OCI-LY7 (cell line): ENCODE data around the gene TMEM33. TPM values are rescaled to one million over a fixed set of nuclear protein-coding genes. Genes with fewer than 3 reads are reported as not detected.

Experiments used
- BruUV-seq: library from RNA; stranded (reverse); fragments of 400-500 nt; replicated peaks from 2 replicates; lab custom pipeline; 2021; lab: Mats Ljungman, UMichigan
- CTCF ChIA-PET: fragments of 300-600 bp; sonication (Branson Sonifier 250); formaldehyde crosslinking; loops from one replicate; lab custom pipeline; 2022; ENCODE audit warnings: antibody characterized with exemption; ENCODE audit not compliant: unreplicated experiment; lab: Charles Lee
- POLR2A ChIA-PET: fragments of 300-600 bp; sonication (Branson Sonifier 250); formaldehyde crosslinking; loops from one replicate; lab custom pipeline; 2022; ENCODE audit warnings: antibody characterized with exemption; lab: Charles Lee
- DNase-seq: peaks from one replicate; pipeline ENCODE4 v3.0.0-alpha.2; 2015; ENCODE audit warnings: low spot score
- H2AFZ ChIP-seq: fragments of 200-600 bp; sonication (generic), shearing (Covaris generic); 2 replicates; pipeline ENCODE4 v1.6.1; 2014; ENCODE audit warnings: mild to moderate bottlenecking, antibody characterized with exemption, low read length, moderate library complexity
- H3K27ac ChIP-seq: fragments of 200-600 bp; sonication (generic); 2 replicates; pipeline ENCODE4 v1.5.1; 2014; ENCODE audit warnings: mixed run types, low read depth, mild to moderate bottlenecking, moderate library complexity, low read length, inconsistent platforms; ENCODE audit not compliant: poor library complexity, severe bottlenecking
- H3K36me3 ChIP-seq: fragments of 200-600 bp; sonication (generic); 2 replicates; pipeline ENCODE4 v1.6.1; 2014; ENCODE audit warnings: mild to moderate bottlenecking, antibody characterized with exemption, low read length, moderate library complexity, mixed read lengths; ENCODE audit not compliant: insufficient read depth
- H3K4me1 ChIP-seq: fragments of 200-600 bp; sonication (generic); 2 replicates; pipeline ENCODE4 v1.5.1; 2014; ENCODE audit warnings: mild to moderate bottlenecking, low read length; ENCODE audit not compliant: insufficient read depth, poor library complexity, severe bottlenecking
- H3K4me2 ChIP-seq: fragments of 200-600 bp; sonication (generic); 2 replicates; pipeline ENCODE4 v1.6.1; 2014; ENCODE audit warnings: mild to moderate bottlenecking, low read length
- H3K4me3 ChIP-seq: fragments of 200-600 bp; sonication (generic); 2 replicates; pipeline ENCODE4 v1.5.1; 2014; ENCODE audit warnings: mild to moderate bottlenecking, low read depth, low read length; ENCODE audit not compliant: poor library complexity, severe bottlenecking
- H3K79me2 ChIP-seq: fragments of 200-600 bp; sonication (generic); 2 replicates; pipeline ENCODE4 v1.6.1; 2016; ENCODE audit warnings: low read depth, mild to moderate bottlenecking, low read length, moderate library complexity, mixed read lengths; ENCODE audit not compliant: insufficient read depth
- H3K9me2 ChIP-seq: fragments of 200-600 bp; sonication (generic); 2 replicates; pipeline ENCODE4 v1.6.1; 2016; ENCODE audit warnings: mild to moderate bottlenecking, low read length, mixed read lengths; ENCODE audit not compliant: insufficient read depth
- H3K9me3 ChIP-seq: fragments of 200-600 bp; sonication (generic); 2 replicates; pipeline ENCODE4 v1.6.1; 2014; ENCODE audit warnings: mild to moderate bottlenecking, mixed run types, low read length, mixed read lengths
- H4K20me1 ChIP-seq: fragments of 200-600 bp; sonication (generic); 2 replicates; pipeline ENCODE4 v1.6.1; 2014; ENCODE audit warnings: mild to moderate bottlenecking, antibody characterized with exemption, low read length, moderate library complexity, mixed read lengths; ENCODE audit not compliant: insufficient read depth
- CTCF ChIP-seq: fragments of 200-600 bp; sonication (generic); conservative IDR thresholded peaks from 2 replicates; pipeline ENCODE4 v1.5.1; 2014; ENCODE audit warnings: mild to moderate bottlenecking, antibody characterized with exemption, low read length, moderate library complexity, mixed read lengths
- EZH2phosphoT487 ChIP-seq: fragments of 200-600 bp; sonication (generic); IDR thresholded peaks from 2 replicates; pipeline ENCODE4 v1.6.1; 2018; ENCODE audit warnings: low read depth, borderline replicate concordance, mild to moderate bottlenecking, mixed run types, antibody characterized with exemption, low read length, moderate library complexity, mixed read lengths
- intact Hi-C: fragments of 100-400 bp; cut with micrococcal nuclease; formaldehyde crosslinking; loops from one replicate; pipeline ENCODE4 v1.10.0; 2022; ENCODE audit not compliant: unreplicated experiment
- total RNA-seq, 2 experiments: library from RNA; depleted of rRNA in 1 of 2; stranded (reverse); fragments of >200 nt in 1 of 2; shearing (Covaris generic) in 1 of 2; gene quantifications; 2 replicates each; pipeline ENCODE4 v1.2.3, GENCODE V29; 2014 to 2022

Gene TMEM33
- total RNA-seq, 2 experiments from 2014 or later: 25.7 to 46.6 TPM

- no peaks in the 10 kb centered on the region for H3K9me3 ChIP-seq
Measured at GRCh38 chr4:41889317-41889716, 45.9 kb upstream of the TMEM33 start.

GRCh38 chr4:41890085-41890484 lies 45.1 kb upstream of the TMEM33 start:
- no peaks in the 10 kb centered on the region for H3K4me1 ChIP-seq
- no peak overlapping the region for H2AFZ ChIP-seq

More at GRCh38 chr4:41889317-41889716, 45.9 kb upstream of the TMEM33 start:
- Histone ChIP-seq H3K4me2 (no peak overlapping the region), H3K4me3 (no peak overlapping the region), H3K9me2 (no peaks in the 10 kb centered on the region), H3K79me2 (no peaks in the 10 kb centered on the region), H3K27ac (no peak overlapping the region), H4K20me1 (no peaks in the 10 kb centered on the region), H3K4me1 (no peaks in the 10 kb centered on the region), H3K36me3 (no peaks in the 10 kb centered on the region), H2AFZ (no peak overlapping the region)
- no TSS peak for BruUV-seq
- intact Hi-C loops: no loop called here
- DNase-seq: no peak
- CTCF ChIA-PET: no interaction called here
- POLR2A ChIA-PET: no interaction called here
- TF ChIP-seq EZH2phosphoT487: no peak
- no peak for TF ChIP-seq CTCF

More at GRCh38 chr4:41890085-41890484, 45.1 kb upstream of the TMEM33 start:
- H3K36me3 ChIP-seq: no peaks in the 10 kb centered on the region
- no peak overlapping the region for H3K4me2 ChIP-seq
- intact Hi-C loops: no loop called here
- ChIA-PET CTCF (no interaction called here), POLR2A (no interaction called here)
- no peaks in the 10 kb centered on the region for H3K79me2 ChIP-seq
- TF ChIP-seq EZH2phosphoT487 (no peak), CTCF (no peak)
- no peak for DNase-seq
- no peak overlapping the region for H3K4me3 ChIP-seq
- H4K20me1 ChIP-seq: no peaks in the 10 kb centered on the region
- H3K27ac ChIP-seq: no peak overlapping the region
- no TSS peak for BruUV-seq
- H3K9me3 ChIP-seq: no peaks in the 10 kb centered on the region
- no peaks in the 10 kb centered on the region for H3K9me2 ChIP-seq
